GM23338 (cell line): ENCODE data around the gene CIAO3. TPM values are rescaled to one million over a fixed set of nuclear protein-coding genes. Genes with fewer than 3 reads are reported as not detected.

Experiments
- ATAC-seq: fragments of 200-7000 bp; cut with Tn5 transposase; 3 replicates; pipeline ENCODE4 v1.9.1; 2020
- DNase-seq: peaks from one replicate; pipeline ENCODE4 v3.0.0-alpha.2; 2015; ENCODE audit warnings: low spot score
- H2AFZ ChIP-seq: fragments of 200-600 bp; sonication (generic); 2 replicates; pipeline ENCODE4 v1.8.0; 2016; ENCODE audit warnings: antibody characterized with exemption, mild to moderate bottlenecking, moderate library complexity
- H3F3A ChIP-seq: fragments of 200-600 bp; sonication (generic); replicated peaks from 2 replicates; pipeline ENCODE4 v1.8.0; 2017; ENCODE audit warnings: antibody characterized with exemption, mixed run types, low read depth
- H3K27ac ChIP-seq: fragments of 200-600 bp; sonication (generic); 2 replicates; pipeline ENCODE4 v1.6.1; 2016; ENCODE audit warnings: low read depth
- H3K27me3 ChIP-seq: fragments of 200-600 bp; sonication (generic); 2 replicates; pipeline ENCODE4 v1.8.0; 2016; ENCODE audit warnings: mild to moderate bottlenecking, mixed run types, moderate library complexity; ENCODE audit not compliant: insufficient read depth
- H3K36me3 ChIP-seq: fragments of 200-600 bp; sonication (generic); 2 replicates; pipeline ENCODE4 v1.8.0; 2016; ENCODE audit warnings: mild to moderate bottlenecking; ENCODE audit not compliant: insufficient read depth
- H3K4me1 ChIP-seq: fragments of 200-600 bp; sonication (generic); 2 replicates; pipeline ENCODE4 v1.8.0; 2016; ENCODE audit warnings: mild to moderate bottlenecking, moderate library complexity; ENCODE audit not compliant: insufficient read depth
- H3K4me2 ChIP-seq: fragments of 200-600 bp; sonication (generic); 2 replicates; pipeline ENCODE4 v1.7.1; 2017; ENCODE audit warnings: mixed run types
- H3K4me3 ChIP-seq: fragments of 200-600 bp; sonication (generic); 2 replicates; pipeline ENCODE4 v1.6.1; 2016; ENCODE audit warnings: mixed run types
- H3K79me2 ChIP-seq: fragments of 200-600 bp; sonication (generic); replicated peaks from 2 replicates; pipeline ENCODE4 v1.8.0; 2017; ENCODE audit warnings: mild to moderate bottlenecking; ENCODE audit not compliant: insufficient read depth
- H3K9me2 ChIP-seq: fragments of 200-600 bp; sonication (generic); 2 replicates; pipeline ENCODE4 v1.8.0; 2017; ENCODE audit not compliant: insufficient read depth
- H4K20me1 ChIP-seq: fragments of 200-600 bp; sonication (generic); replicated peaks from 2 replicates; pipeline ENCODE4 v1.8.0; 2017; ENCODE audit warnings: mild to moderate bottlenecking; ENCODE audit not compliant: insufficient read depth
- H3K27ac Mint-ChIP-seq: 2 replicates; pipeline ENCODE4 v1.8.0; 2020; ENCODE audit warnings: inconsistent platforms, mild to moderate bottlenecking, moderate library complexity, mixed read lengths
- H3K27me3 Mint-ChIP-seq: 3 replicates; pipeline ENCODE4 v1.8.0; 2022; ENCODE audit warnings: low read depth, mild to moderate bottlenecking, moderate library complexity, mixed read lengths, inconsistent platforms; ENCODE audit not compliant: insufficient read depth, poor library complexity
- H3K36me3 Mint-ChIP-seq: 3 replicates; pipeline ENCODE4 v1.8.0; 2021; ENCODE audit warnings: low read depth, mild to moderate bottlenecking, inconsistent platforms, moderate library complexity, mixed read lengths
- H3K4me1 Mint-ChIP-seq: 3 replicates; pipeline ENCODE4 v1.8.0; 2020; ENCODE audit warnings: mild to moderate bottlenecking, inconsistent platforms, mixed read lengths
- H3K4me3 Mint-ChIP-seq: 3 replicates; pipeline ENCODE4 v1.8.0; 2021; ENCODE audit warnings: moderate library complexity, mild to moderate bottlenecking, inconsistent platforms, mixed read lengths
- H3K9me3 Mint-ChIP-seq: 3 replicates; pipeline ENCODE4 v1.8.0; 2020; ENCODE audit warnings: moderate library complexity, mild to moderate bottlenecking, inconsistent platforms, mixed read lengths
- CREB1 ChIP-seq: fragments of 250-450 bp; sonication (Bioruptor Pico); IDR thresholded peaks from 2 replicates; pipeline ENCODE4 v1.5.0; 2020; ENCODE audit warnings: low read depth, mild to moderate bottlenecking, moderate library complexity
- EZH2 ChIP-seq: fragments of 200-600 bp; sonication (generic); IDR thresholded peaks from one replicate; pipeline ENCODE4 v1.8.0; 2017; ENCODE audit warnings: antibody characterized with exemption, mild to moderate bottlenecking, low read depth; ENCODE audit not compliant: unreplicated experiment
- EZH2phosphoT487 ChIP-seq: fragments of 200-600 bp; sonication (generic); IDR thresholded peaks from one replicate; pipeline ENCODE4 v1.8.1; 2018; ENCODE audit warnings: antibody characterized with exemption; ENCODE audit not compliant: unreplicated experiment
- POLR2AphosphoS5 ChIP-seq: IDR thresholded peaks from 2 replicates; pipeline ENCODE4 v1.6.1; 2016; ENCODE audit warnings: antibody characterized with exemption, low read depth
- STAT1 ChIP-seq: IDR thresholded peaks from one replicate; pipeline ENCODE4 v1.6.1; 2016; ENCODE audit warnings: antibody characterized with exemption; ENCODE audit not compliant: unreplicated experiment
- ZNF331 ChIP-seq: fragments of 250-450 bp; sonication (Bioruptor Pico); IDR thresholded peaks from 2 replicates; pipeline ENCODE4 v1.5.0; 2020; ENCODE audit warnings: low read depth, mild to moderate bottlenecking, moderate library complexity
- polyA plus RNA-seq: library from polyadenylated mRNA; unstranded; fragments of >200 nt; fragmentation: Nextera tagmentation; extraction: Ambion mirVana; gene quantifications from 2 replicates; pipeline ENCODE4 v1.2.1, GENCODE V29; 2016
- total RNA-seq: library from RNA; depleted of rRNA; stranded (reverse); fragments of >200 nt; shearing (Covaris generic); gene quantifications from 2 replicates; pipeline ENCODE4 v1.2.3, GENCODE V29; 2014
- TF ChIP-seq, protein P1 (sequence below): IDR thresholded peaks from 2 replicates; pipeline ENCODE4 v1.6.1; 2016; ENCODE audit warnings: antibody characterized with exemption
- TF ChIP-seq, protein P2 (sequence below): fragments of 250-450 bp; sonication (Bioruptor Pico); IDR thresholded peaks from 2 replicates; pipeline ENCODE4 v1.5.0; 2020; ENCODE audit warnings: mild to moderate bottlenecking, moderate library complexity
- TF ChIP-seq, protein P3 (sequence below), 2 experiments: fragments of 200-600 bp in 1 of 2; sonication (generic) in 1 of 2; conservative IDR thresholded peaks; 2 replicates each; pipeline versions ENCODE4 v1.5.1 to v1.6.1; 2016 to 2017; ENCODE audit warnings: antibody characterized with exemption in 2 of 2, low read depth in 2 of 2, mild to moderate bottlenecking in 2 of 2, moderate library complexity in 1 of 2
- TF ChIP-seq, protein P4 (sequence below): IDR thresholded peaks from one replicate; pipeline ENCODE4 v1.6.1; 2018; ENCODE audit warnings: antibody characterized with exemption; ENCODE audit not compliant: unreplicated experiment

The CIAO3 gene
- total and polyA plus RNA-seq, 2 experiments from 2014 or later, result 13.0 to 42.3 TPM

DNA sequence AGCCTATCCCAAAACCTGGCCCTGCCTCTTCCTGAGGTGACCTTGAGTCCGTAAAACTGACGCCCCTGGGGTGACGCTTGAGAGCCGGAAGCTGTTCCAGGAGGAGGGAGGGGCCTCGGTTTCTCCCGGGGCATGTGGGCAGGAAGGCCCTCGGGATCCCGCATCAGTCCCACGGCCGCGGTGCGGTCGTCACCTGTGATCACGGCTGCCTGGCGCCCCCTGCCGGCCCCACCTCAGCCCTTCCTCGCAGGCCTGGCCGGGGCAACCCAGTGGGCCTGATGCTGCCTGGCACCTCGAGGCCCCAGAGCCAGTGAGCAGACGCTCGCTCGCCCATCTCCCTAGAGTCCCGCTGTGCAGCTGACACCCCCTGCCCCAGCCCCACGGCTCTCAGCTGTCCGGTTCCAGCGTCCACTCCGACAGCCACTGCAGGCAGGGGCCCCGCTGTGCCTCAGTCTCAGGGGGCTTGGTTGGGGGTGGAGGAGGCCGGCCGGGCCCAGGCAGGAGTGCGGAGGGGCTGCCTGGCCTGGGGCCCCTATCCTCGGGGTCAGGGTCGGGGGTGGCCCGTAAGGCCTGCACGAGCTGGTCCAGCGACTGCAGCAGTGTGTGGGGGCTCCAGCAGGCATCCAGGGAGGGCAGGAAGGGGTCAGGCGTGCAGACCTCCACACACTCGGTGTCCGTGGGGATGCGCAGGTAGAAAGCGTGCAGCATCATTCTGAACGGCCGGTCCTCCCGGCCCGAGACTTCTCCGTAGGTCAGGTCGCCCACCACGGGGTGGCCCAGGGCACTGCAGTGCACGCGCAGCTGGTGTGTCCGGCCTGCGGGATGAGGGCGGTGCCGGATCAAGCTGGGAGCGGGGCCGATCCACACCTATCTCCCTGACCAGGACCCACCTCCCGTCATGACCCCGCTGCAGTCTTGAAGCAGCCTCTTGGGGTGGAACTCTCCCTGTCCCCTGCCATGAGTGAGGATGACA lies 45.1 kb upstream of the CIAO3 start:
- H3K27ac ChIP-seq, result no peak overlapping the region
- Mint-ChIP-seq H3K27me3 (peaks cover 14% of the 10 kb centered on the region), H3K27ac (no peak overlapping the region), H3K4me1 (no peaks in the 10 kb centered on the region), H3K36me3 (peaks cover 6% of the 10 kb centered on the region; the same call in 1 of the 3 replicates), H3K9me3 (no peaks in the 10 kb centered on the region), H3K4me3 (peak overlapping the region; percentile 58)
- ATAC-seq (peak; percentile 72), DNase-seq (peak; percentile 93)
- no peak overlapping the region for H2AFZ ChIP-seq
- peaks cover 11% of the 10 kb centered on the region; the same call in 1 of the 2 replicates for H3K79me2 ChIP-seq
- no peak overlapping the region for H3K4me2 ChIP-seq
- no peak overlapping the region for H3K4me3 ChIP-seq
- H4K20me1 ChIP-seq, result peaks cover 6% of the 10 kb centered on the region
- TF ChIP-seq POLR2AphosphoS5 (no peak; the same call in 1 of the 2 replicates), CREB1 (CRISPR knock-in tag) (peak; percentile 57), STAT1 (no peak), EZH2phosphoT487 (no peak), ZNF331 (CRISPR knock-in tag) (no peak), EZH2 (no peak)
- TF ChIP-seq, protein P1, sequence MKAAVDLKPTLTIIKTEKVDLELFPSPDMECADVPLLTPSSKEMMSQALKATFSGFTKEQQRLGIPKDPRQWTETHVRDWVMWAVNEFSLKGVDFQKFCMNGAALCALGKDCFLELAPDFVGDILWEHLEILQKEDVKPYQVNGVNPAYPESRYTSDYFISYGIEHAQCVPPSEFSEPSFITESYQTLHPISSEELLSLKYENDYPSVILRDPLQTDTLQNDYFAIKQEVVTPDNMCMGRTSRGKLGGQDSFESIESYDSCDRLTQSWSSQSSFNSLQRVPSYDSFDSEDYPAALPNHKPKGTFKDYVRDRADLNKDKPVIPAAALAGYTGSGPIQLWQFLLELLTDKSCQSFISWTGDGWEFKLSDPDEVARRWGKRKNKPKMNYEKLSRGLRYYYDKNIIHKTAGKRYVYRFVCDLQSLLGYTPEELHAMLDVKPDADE, result no peak
- TF ChIP-seq, protein P2, sequence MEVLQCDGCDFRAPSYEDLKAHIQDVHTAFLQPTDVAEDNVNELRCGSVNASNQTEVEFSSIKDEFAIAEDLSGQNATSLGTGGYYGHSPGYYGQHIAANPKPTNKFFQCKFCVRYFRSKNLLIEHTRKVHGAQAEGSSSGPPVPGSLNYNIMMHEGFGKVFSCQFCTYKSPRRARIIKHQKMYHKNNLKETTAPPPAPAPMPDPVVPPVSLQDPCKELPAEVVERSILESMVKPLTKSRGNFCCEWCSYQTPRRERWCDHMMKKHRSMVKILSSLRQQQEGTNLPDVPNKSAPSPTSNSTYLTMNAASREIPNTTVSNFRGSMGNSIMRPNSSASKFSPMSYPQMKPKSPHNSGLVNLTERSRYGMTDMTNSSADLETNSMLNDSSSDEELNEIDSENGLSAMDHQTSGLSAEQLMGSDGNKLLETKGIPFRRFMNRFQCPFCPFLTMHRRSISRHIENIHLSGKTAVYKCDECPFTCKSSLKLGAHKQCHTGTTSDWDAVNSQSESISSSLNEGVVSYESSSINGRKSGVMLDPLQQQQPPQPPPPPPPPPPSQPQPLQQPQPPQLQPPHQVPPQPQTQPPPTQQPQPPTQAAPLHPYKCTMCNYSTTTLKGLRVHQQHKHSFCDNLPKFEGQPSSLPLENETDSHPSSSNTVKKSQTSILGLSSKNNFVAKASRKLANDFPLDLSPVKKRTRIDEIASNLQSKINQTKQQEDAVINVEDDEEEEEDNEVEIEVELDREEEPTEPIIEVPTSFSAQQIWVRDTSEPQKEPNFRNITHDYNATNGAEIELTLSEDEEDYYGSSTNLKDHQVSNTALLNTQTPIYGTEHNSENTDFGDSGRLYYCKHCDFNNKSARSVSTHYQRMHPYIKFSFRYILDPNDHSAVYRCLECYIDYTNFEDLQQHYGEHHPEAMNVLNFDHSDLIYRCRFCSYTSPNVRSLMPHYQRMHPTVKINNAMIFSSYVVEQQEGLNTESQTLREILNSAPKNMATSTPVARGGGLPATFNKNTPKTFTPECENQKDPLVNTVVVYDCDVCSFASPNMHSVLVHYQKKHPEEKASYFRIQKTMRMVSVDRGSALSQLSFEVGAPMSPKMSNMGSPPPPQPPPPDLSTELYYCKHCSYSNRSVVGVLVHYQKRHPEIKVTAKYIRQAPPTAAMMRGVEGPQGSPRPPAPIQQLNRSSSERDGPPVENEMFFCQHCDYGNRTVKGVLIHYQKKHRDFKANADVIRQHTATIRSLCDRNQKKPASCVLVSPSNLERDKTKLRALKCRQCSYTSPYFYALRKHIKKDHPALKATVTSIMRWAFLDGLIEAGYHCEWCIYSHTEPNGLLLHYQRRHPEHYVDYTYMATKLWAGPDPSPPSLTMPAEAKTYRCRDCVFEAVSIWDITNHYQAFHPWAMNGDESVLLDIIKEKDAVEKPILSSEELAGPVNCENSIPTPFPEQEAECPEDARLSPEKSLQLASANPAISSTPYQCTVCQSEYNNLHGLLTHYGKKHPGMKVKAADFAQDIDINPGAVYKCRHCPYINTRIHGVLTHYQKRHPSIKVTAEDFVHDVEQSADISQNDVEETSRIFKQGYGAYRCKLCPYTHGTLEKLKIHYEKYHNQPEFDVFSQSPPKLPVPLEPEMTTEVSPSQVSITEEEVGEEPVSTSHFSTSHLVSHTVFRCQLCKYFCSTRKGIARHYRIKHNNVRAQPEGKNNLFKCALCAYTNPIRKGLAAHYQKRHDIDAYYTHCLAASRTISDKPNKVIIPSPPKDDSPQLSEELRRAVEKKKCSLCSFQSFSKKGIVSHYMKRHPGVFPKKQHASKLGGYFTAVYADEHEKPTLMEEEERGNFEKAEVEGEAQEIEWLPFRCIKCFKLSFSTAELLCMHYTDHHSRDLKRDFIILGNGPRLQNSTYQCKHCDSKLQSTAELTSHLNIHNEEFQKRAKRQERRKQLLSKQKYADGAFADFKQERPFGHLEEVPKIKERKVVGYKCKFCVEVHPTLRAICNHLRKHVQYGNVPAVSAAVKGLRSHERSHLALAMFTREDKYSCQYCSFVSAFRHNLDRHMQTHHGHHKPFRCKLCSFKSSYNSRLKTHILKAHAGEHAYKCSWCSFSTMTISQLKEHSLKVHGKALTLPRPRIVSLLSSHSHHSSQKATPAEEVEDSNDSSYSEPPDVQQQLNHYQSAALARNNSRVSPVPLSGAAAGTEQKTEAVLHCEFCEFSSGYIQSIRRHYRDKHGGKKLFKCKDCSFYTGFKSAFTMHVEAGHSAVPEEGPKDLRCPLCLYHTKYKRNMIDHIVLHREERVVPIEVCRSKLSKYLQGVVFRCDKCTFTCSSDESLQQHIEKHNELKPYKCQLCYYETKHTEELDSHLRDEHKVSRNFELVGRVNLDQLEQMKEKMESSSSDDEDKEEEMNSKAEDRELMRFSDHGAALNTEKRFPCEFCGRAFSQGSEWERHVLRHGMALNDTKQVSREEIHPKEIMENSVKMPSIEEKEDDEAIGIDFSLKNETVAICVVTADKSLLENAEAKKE (CRISPR knock-in tag), result no peak
- TF ChIP-seq, protein P3, sequence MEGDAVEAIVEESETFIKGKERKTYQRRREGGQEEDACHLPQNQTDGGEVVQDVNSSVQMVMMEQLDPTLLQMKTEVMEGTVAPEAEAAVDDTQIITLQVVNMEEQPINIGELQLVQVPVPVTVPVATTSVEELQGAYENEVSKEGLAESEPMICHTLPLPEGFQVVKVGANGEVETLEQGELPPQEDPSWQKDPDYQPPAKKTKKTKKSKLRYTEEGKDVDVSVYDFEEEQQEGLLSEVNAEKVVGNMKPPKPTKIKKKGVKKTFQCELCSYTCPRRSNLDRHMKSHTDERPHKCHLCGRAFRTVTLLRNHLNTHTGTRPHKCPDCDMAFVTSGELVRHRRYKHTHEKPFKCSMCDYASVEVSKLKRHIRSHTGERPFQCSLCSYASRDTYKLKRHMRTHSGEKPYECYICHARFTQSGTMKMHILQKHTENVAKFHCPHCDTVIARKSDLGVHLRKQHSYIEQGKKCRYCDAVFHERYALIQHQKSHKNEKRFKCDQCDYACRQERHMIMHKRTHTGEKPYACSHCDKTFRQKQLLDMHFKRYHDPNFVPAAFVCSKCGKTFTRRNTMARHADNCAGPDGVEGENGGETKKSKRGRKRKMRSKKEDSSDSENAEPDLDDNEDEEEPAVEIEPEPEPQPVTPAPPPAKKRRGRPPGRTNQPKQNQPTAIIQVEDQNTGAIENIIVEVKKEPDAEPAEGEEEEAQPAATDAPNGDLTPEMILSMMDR (conservative IDR thresholded peaks at IDR 0.05; ENCODE audit: low read depth in 2 of 2), result peak; percentile 74 to 90
- TF ChIP-seq, protein P4, sequence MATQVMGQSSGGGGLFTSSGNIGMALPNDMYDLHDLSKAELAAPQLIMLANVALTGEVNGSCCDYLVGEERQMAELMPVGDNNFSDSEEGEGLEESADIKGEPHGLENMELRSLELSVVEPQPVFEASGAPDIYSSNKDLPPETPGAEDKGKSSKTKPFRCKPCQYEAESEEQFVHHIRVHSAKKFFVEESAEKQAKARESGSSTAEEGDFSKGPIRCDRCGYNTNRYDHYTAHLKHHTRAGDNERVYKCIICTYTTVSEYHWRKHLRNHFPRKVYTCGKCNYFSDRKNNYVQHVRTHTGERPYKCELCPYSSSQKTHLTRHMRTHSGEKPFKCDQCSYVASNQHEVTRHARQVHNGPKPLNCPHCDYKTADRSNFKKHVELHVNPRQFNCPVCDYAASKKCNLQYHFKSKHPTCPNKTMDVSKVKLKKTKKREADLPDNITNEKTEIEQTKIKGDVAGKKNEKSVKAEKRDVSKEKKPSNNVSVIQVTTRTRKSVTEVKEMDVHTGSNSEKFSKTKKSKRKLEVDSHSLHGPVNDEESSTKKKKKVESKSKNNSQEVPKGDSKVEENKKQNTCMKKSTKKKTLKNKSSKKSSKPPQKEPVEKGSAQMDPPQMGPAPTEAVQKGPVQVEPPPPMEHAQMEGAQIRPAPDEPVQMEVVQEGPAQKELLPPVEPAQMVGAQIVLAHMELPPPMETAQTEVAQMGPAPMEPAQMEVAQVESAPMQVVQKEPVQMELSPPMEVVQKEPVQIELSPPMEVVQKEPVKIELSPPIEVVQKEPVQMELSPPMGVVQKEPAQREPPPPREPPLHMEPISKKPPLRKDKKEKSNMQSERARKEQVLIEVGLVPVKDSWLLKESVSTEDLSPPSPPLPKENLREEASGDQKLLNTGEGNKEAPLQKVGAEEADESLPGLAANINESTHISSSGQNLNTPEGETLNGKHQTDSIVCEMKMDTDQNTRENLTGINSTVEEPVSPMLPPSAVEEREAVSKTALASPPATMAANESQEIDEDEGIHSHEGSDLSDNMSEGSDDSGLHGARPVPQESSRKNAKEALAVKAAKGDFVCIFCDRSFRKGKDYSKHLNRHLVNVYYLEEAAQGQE, result no peak
- no peaks in the 10 kb centered on the region for H3F3A ChIP-seq
- H3K27me3 ChIP-seq, result no peaks in the 10 kb centered on the region
- H3K36me3 ChIP-seq, result no peaks in the 10 kb centered on the region
- H3K9me2 ChIP-seq, result no peaks in the 10 kb centered on the region
- no peaks in the 10 kb centered on the region for H3K4me1 ChIP-seq
